GM19099 (cell line): ENCODE results near the gene RPL22.

Experiments used
- POLR2A ChIP-seq: IDR thresholded peaks from 3 replicates; pipeline ENCODE4 v1.6.1; 2011; ENCODE audit warnings: low read depth; ENCODE audit not compliant: insufficient read length; ENCODE audit errors: extremely low read depth

RPL22 gene

DNA sequence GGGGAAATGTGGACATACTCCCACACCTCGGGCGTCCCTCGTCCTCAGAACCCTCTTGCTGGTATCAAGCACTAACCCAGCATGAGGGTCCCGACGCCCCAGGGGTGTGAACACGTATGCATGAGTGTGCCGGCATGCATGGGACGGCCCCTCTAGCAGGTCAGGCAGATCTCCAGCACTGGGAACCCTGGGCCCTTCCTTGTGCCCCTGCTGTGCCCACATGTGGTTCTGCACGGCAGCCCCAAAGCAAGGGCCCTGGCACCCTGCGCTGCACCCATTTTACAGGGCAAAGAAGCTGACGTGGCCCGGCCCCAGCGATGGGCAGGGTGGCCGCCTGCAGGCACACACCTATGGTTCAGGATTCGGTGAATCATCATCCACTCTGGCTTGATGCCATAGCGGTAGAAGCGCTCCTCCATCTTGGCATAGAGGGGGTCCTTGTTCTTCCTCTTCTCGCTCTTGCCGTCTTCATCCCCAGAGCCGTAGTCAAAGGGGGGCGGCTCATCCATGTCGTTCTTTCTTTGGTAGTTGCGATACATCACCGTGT, 53.5 kb downstream of the RPL22 start:
- no peak for TF ChIP-seq POLR2A

DNA sequence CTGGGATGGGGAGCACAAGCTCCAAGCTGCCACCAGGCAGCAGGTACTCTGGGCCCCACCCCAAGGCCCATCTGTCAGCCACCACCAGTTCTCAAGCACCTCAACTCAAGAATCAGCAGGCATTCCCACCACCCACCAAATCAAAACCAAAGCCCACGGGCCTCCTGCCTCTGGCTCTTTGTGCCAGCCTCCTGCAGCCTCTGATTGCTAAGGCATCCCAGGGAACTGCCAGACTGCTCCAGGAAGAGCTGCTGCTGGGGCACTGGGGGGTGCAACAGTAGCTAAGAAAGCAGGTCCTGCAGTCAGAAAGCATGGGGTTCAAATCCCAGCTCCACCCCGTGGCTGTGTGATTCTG, 54.0 kb downstream of the RPL22 start:
- no peak for TF ChIP-seq POLR2A

DNA sequence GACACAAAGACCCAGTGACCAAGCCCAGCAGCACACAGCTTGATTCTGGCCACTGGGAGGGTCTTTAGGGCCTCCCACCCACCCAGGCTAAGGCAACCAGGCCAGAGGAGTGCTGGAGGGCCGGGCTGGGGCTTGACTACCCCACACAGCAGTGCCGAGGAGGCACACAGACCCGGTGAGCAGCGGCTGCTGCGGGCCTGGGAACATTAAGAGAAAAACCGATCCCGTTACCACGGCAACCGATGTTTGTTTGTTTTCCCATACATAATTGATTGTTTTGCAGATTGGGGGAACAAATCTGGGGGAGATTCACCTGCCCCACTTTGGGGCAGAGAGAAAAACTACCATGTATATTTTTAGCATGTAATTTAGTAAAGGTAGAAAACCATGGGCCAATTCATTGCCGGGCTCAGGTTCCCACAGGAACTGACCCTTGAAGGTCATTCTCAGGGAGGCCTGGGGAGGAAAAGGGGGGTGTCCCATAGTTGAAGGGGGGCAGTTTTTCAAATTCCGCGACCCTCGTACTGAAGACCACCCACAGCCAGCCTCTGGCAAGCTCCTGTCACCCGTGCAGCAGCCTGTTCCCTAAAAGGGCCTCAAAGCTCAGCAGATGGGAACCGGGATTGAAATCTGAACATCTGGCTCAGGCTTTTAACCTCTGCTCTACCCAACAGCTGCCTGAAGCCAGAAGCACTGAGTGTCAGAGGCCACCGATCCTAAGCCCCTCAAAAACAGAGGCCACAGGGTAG, 54.6 kb downstream of the RPL22 start:
- no peak for TF ChIP-seq POLR2A

DNA sequence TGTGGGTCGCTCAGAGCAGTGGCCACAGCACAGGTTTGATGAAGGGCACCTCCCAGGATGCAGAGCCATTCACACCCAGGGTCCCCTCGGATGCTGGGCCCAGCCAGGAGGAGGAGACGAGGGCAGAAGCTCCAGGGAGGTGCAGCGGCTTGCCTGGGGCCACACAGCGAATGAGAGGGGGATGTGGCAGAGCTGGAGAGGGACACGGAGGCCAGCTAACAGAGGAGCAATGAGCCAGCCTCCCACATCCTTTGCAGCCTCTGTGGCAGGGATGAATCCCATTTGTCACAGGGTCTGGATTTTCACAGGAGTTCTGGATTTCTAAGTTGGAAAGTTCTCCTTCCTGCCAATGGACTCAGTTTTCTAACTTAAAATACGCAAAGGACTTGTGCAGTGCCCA, 55.2 kb downstream of the RPL22 start:
- no peak for TF ChIP-seq POLR2A

DNA sequence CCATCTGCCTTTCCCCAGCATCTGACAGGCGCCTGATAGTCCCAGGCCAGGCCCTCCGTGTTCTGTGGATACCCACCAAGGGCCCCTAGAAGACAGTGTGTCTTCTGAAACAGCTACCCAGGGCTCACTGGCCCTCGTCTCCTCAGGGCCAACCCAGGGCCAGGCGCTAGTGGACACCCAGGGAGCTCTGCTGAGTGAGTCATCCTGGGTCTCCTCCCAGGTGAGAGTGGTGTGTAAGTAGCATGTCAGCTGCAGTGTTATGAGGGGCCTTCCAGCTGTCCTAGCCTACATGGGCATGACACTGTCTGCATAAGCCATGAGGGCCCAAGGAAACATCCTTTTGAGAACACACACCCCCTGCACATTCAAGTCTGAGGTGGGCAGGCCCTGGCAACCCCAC, 56.0 kb downstream of the RPL22 start:
- TF ChIP-seq POLR2A = no peak

DNA sequence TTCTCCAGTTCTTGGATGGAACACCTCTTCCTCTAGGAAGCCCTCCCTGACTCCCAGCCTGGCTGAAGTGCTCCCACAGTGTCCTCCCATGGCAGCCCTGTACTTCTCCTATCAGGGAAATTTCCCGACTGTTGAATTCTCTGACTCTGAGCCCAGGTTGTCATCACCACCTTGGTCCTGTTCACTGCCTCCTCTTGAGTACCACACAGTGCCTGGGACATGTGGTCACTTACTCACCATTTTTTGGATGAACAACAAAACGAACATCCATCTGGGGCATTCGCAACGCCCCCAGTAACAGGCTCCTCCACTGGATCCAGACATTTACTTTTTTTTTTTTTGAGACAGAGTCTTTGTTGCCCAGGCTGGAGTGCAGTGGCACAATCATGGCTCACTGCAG, 56.7 kb downstream of the RPL22 start:
- TF ChIP-seq POLR2A = no peak

DNA sequence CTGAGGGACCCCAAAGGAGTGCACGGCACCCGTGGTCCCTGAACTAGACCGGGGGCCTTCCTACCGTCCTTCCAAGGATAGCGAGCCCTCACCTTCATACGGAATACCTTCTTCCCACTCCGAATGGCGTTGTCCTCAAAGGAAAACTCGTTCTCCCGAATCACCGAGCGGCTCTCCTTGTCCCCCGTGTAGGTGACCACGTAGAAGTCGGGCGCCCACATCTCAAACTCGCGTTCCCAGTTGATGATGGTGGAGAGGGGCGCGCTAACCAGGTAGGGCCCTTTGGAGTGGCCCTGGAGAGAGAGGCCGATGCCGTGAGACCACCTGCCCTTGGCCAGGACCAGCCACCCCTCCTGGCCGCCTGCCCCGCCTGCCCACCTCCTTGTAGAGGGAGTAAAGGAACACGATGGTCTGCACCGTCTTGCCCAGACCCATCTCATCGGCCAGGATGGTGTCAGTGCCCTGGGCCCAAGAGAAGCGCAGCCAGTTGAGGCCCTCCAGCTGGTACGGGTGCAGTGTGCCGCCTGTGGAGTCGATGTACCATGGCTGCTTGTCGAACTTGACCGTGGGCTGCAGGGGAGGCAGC, 57.3 kb downstream of the RPL22 start:
- no peak for TF ChIP-seq POLR2A

DNA sequence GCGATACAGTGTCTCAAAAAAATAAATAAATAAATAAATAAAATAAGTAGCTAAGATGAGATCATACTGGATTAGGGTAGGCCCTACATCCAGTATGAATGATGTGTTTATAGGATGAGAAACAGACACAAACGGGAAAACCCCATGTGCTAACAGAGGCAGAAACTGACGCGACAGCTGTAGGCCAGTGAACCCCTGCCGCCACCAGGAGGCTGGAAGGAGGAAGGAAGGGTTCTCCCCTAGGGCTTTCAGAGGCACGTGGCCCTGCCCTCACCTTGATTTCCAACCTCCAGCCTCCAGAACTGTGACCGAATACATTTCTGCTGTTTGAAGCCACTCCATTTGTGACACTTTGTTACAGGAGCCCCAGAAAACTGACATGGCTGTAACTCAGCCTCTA, 57.8 kb downstream of the RPL22 start:
- TF ChIP-seq POLR2A = no peak

DNA sequence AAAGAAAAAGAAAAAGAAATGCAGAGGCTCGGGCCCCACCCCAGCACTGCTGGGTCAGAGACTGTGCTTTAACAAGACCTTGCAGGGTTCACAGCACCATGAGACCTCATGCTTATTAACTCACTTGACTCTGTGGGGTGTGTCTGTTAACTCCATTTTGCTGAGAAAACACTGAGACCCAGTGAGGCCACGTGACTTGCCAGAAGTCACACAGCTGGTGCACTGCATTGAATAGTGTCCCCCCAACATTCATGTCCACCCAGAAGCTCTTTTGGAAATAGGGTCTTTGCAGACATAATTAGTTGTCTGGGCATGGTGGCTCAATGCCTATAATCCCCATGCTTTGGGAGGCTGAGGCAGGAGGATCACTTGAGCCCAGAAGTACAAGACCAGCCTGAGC, 59.0 kb downstream of the RPL22 start:
- no peak for TF ChIP-seq POLR2A

DNA sequence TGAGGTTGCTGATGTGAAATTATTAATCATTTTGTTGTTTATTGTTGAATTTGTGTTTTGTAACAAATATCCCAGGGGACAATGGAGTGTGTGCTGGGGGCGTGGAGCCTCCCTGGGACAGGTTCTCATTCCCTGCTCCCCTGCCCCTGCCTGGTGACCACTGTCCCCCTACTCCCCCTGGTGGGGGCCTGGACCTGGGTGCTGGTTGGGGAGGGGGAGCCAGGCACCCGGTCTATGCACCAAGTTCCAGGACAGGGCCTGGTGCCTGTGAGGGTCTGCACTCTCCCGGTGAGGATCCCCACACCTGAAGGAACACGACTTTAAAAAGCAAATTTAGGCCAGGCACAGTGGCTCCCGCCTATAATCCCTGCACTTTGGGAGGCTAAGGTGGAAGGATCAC, 61.6 kb downstream of the RPL22 start:
- no peak for TF ChIP-seq POLR2A

DNA sequence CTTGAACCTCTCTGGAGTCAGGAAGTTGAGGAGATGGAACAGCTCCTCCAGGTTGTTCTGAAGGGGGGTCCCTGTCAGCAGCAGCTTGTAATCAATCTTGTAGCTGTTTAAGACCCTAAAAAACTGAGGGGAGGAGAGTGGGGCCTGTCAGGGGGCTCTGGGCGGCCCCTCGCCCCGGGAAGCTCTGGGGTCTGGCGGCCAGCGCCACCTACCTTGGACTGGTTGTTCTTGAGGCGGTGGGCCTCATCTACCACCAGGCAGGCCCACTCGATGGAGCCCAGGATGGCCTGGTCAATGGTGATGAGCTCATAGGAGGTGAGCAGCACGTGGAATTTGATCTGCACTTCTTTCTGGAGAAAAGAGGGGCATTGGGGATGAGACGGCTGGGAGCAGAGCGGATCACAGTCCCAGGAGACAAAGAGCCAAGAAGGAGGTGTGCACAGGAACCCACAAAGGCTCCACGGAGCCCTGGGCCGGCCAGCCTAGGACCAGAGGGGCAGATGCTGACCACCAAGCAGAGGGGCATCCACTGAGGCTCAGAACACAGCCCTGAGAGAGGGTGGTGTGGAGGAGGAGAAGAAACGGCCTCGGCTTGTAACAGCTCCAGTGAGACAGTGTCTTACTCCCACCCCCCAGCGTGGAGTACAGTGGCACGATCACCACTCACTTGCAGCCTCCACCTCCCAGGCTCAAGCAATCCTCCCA, 62.7 kb downstream of the RPL22 start:
- no peak for TF ChIP-seq POLR2A
